ACC112 (cell line): ENCODE data around the gene ZNF100.

Source experiments
- H2AFZ ChIP-seq: fragments of 200-600 bp; sonication (generic); one replicate; pipeline ENCODE4 v1.6.0; 2017; ENCODE audit warnings: antibody characterized with exemption, low read length; ENCODE audit not compliant: unreplicated experiment
- H3K27ac ChIP-seq: fragments of 200-600 bp; sonication (generic); 2 replicates; pipeline ENCODE4 v1.5.1; 2014; ENCODE audit warnings: low read depth, mild to moderate bottlenecking, antibody characterized with exemption, low read length, moderate library complexity
- H3K27me3 ChIP-seq: fragments of 200-600 bp; sonication (generic); 2 replicates; pipeline ENCODE4 v1.6.1; 2014; ENCODE audit warnings: mild to moderate bottlenecking, antibody characterized with exemption, low read length, moderate library complexity, mixed read lengths; ENCODE audit not compliant: insufficient read depth
- H3K36me3 ChIP-seq: fragments of 200-600 bp; sonication (generic); 2 replicates; pipeline ENCODE4 v1.6.1; 2016; ENCODE audit warnings: mild to moderate bottlenecking, antibody characterized with exemption, low read length, moderate library complexity, mixed read lengths; ENCODE audit not compliant: insufficient read depth
- H3K4me1 ChIP-seq: fragments of 200-600 bp; sonication (generic); one replicate; pipeline ENCODE4 v1.6.1; 2016; ENCODE audit warnings: low read length, mixed read lengths; ENCODE audit not compliant: insufficient read depth, unreplicated experiment, control insufficient read depth
- H3K4me3 ChIP-seq: fragments of 200-600 bp; sonication (generic); 2 replicates; pipeline ENCODE4 v1.5.1; 2014; ENCODE audit warnings: mild to moderate bottlenecking, low read depth, low read length
- H3K79me2 ChIP-seq: fragments of 200-600 bp; sonication (generic); one replicate; pipeline ENCODE4 v1.6.0; 2016; ENCODE audit warnings: low read length; ENCODE audit not compliant: control insufficient read depth, unreplicated experiment, insufficient read depth

Gene ZNF100

GRCh38 chr19:21704320-21704719 is 63.1 kb downstream of the ZNF100 start:
- Histone ChIP-seq H3K79me2 (no peaks in the 10 kb centered on the region), H3K4me3 (no peak overlapping the region), H2AFZ (no peak overlapping the region), H3K4me1 (no peaks in the 10 kb centered on the region), H3K27me3 (no peaks in the 10 kb centered on the region), H3K27ac (no peak overlapping the region), H3K36me3 (no peaks in the 10 kb centered on the region)

- H3K36me3 ChIP-seq, result no peaks in the 10 kb centered on the region
- no peak overlapping the region for H3K27ac ChIP-seq
- no peaks in the 10 kb centered on the region for H3K79me2 ChIP-seq
- H3K4me1 ChIP-seq, result no peaks in the 10 kb centered on the region
- H3K27me3 ChIP-seq, result peaks cover 16% of the 10 kb centered on the region; the same call in 1 of the 2 replicates
- no peak overlapping the region for H2AFZ ChIP-seq
- no peak overlapping the region for H3K4me3 ChIP-seq
Measured at GRCh38 chr19:21699197-21699596, 68.2 kb downstream of the ZNF100 start.

- no peaks in the 10 kb centered on the region for H3K4me1 ChIP-seq
- no peaks in the 10 kb centered on the region for H3K36me3 ChIP-seq
- H3K27me3 ChIP-seq, result peaks cover 16% of the 10 kb centered on the region; the same call in 1 of the 2 replicates
- H3K4me3 ChIP-seq, result no peak overlapping the region
- no peaks in the 10 kb centered on the region for H3K79me2 ChIP-seq
- H2AFZ ChIP-seq, result no peak overlapping the region
- H3K27ac ChIP-seq, result no peak overlapping the region
Measured at GRCh38 chr19:21698215-21698614, 69.2 kb downstream of the ZNF100 start.

GRCh38 chr19:21697698-21698097 is 69.7 kb downstream of the ZNF100 start:
- peaks cover 16% of the 10 kb centered on the region; the same call in 1 of the 2 replicates for H3K27me3 ChIP-seq
- no peak overlapping the region for H2AFZ ChIP-seq

GRCh38 chr19:21694171-21694906 is 73.0 kb downstream of the ZNF100 start:
- H2AFZ ChIP-seq, result no peak overlapping the region
- no peaks in the 10 kb centered on the region for H3K79me2 ChIP-seq
- no peak overlapping the region for H3K4me3 ChIP-seq
- H3K27ac ChIP-seq, result no peak overlapping the region
- no peaks in the 10 kb centered on the region for H3K36me3 ChIP-seq
- peaks cover 16% of the 10 kb centered on the region; the same call in 1 of the 2 replicates for H3K27me3 ChIP-seq
- no peaks in the 10 kb centered on the region for H3K4me1 ChIP-seq

More at GRCh38 chr19:21697698-21698097, 69.7 kb downstream of the ZNF100 start:
- Histone ChIP-seq H3K79me2 (no peaks in the 10 kb centered on the region), H3K27ac (no peak overlapping the region), H3K4me3 (no peak overlapping the region), H3K4me1 (no peaks in the 10 kb centered on the region), H3K36me3 (no peaks in the 10 kb centered on the region)

- H2AFZ ChIP-seq, result no peak overlapping the region
Measured at GRCh38 chr19:21693399-21693798, 74.0 kb downstream of the ZNF100 start.

GRCh38 chr19:21691661-21692060 is 75.7 kb downstream of the ZNF100 start:
- Histone ChIP-seq H3K79me2 (no peaks in the 10 kb centered on the region), H3K4me3 (no peak overlapping the region), H3K36me3 (no peaks in the 10 kb centered on the region), H3K27ac (no peak overlapping the region), H3K4me1 (no peaks in the 10 kb centered on the region), H2AFZ (no peak overlapping the region), H3K27me3 (0 out of 2 replicates have a peak, but pooled peaks cover 7% of the 10 kb centered on the region)

More at GRCh38 chr19:21693399-21693798, 74.0 kb downstream of the ZNF100 start:
- no peaks in the 10 kb centered on the region for H3K4me1 ChIP-seq
- no peaks in the 10 kb centered on the region for H3K79me2 ChIP-seq
- H3K4me3 ChIP-seq, result no peak overlapping the region
- H3K27ac ChIP-seq, result no peak overlapping the region
- H3K36me3 ChIP-seq, result no peaks in the 10 kb centered on the region
- H3K27me3 ChIP-seq, result peaks cover 16% of the 10 kb centered on the region; the same call in 1 of the 2 replicates

- Histone ChIP-seq H3K27me3 (no peaks in the 10 kb centered on the region), H3K27ac (no peak overlapping the region), H3K4me3 (no peak overlapping the region), H3K79me2 (no peaks in the 10 kb centered on the region), H3K4me1 (no peaks in the 10 kb centered on the region), H3K36me3 (no peaks in the 10 kb centered on the region), H2AFZ (no peak overlapping the region)
Measured at GRCh38 chr19:21688464-21688863, 78.9 kb downstream of the ZNF100 start.

- no peaks in the 10 kb centered on the region for H3K27me3 ChIP-seq
- H3K4me1 ChIP-seq, result no peaks in the 10 kb centered on the region
- H3K27ac ChIP-seq, result no peak overlapping the region
- no peaks in the 10 kb centered on the region for H3K79me2 ChIP-seq
- no peaks in the 10 kb centered on the region for H3K36me3 ChIP-seq
- H3K4me3 ChIP-seq, result no peak overlapping the region
- no peak overlapping the region for H2AFZ ChIP-seq
Measured at GRCh38 chr19:21680671-21681070, 86.7 kb downstream of the ZNF100 start.

- Histone ChIP-seq H3K4me3 (no peak overlapping the region), H3K27ac (no peak overlapping the region), H3K79me2 (no peaks in the 10 kb centered on the region), H3K4me1 (no peaks in the 10 kb centered on the region), H3K36me3 (no peaks in the 10 kb centered on the region), H3K27me3 (no peaks in the 10 kb centered on the region), H2AFZ (no peak overlapping the region)
Measured at GRCh38 chr19:21680026-21680425, 87.4 kb downstream of the ZNF100 start.
